ENCODE data around the gene OR10A2. TPM values are rescaled to one million over a fixed set of nuclear protein-coding genes. Genes with fewer than 3 reads are reported as not detected.
"Not testable (repeated sequence)": the region's sequence is repeated elsewhere in the genome, so short reads cannot be mapped to it uniquely, and the experiment has no call there.

OR10A2 gene
- total RNA-seq, 4 donors from 2014 or later: not detected

DNA sequence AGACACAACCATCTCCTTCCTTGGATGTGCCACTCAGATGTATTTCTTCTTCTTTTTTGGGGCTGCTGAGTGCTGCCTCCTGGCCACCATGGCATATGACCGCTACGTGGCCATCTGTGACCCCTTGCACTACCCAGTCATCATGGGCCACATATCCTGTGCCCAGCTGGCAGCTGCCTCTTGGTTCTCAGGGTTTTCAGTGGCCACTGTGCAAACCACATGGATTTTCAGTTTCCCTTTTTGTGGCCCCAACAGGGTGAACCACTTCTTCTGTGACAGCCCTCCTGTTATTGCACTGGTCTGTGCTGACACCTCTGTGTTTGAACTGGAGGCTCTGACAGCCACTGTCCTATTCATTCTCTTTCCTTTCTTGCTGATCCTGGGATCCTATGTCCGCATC lies 14.1 kb downstream of the OR10A2 start:
- ATAC-seq (ENCODE audit: low FRiP score): no peak

DNA sequence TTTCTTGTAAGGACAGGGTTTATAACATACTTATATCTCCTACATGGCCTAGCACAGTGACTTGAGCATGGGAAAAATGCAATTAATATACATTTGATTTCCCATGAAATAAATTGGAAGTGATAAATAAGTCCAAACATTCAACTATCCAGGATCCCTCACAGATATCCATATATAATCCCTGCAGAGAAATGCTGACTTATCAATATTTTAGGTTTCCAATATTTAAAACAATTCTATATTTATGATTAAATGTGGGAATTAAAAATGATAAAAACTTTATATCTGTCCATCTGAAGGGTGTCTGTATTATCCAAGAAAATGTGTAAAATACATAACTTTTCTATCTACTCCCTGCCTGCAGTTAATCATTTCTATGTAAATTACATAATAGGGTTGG lies 19.9 kb downstream of the OR10A2 start:
- TF ChIP-seq, protein P1, sequence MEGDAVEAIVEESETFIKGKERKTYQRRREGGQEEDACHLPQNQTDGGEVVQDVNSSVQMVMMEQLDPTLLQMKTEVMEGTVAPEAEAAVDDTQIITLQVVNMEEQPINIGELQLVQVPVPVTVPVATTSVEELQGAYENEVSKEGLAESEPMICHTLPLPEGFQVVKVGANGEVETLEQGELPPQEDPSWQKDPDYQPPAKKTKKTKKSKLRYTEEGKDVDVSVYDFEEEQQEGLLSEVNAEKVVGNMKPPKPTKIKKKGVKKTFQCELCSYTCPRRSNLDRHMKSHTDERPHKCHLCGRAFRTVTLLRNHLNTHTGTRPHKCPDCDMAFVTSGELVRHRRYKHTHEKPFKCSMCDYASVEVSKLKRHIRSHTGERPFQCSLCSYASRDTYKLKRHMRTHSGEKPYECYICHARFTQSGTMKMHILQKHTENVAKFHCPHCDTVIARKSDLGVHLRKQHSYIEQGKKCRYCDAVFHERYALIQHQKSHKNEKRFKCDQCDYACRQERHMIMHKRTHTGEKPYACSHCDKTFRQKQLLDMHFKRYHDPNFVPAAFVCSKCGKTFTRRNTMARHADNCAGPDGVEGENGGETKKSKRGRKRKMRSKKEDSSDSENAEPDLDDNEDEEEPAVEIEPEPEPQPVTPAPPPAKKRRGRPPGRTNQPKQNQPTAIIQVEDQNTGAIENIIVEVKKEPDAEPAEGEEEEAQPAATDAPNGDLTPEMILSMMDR (IDR thresholded peaks at IDR 0.05): no peak
- ATAC-seq (ENCODE audit: low FRiP score) (no peak), DNase-seq (ENCODE audit: low spot score) (no peak)

More for the DNA sequence above, 14.1 kb downstream of the OR10A2 start:
- TF ChIP-seq, protein P1 (IDR thresholded peaks at IDR 0.05): no peak
- DNase-seq (ENCODE audit: low spot score): no peak

DNA sequence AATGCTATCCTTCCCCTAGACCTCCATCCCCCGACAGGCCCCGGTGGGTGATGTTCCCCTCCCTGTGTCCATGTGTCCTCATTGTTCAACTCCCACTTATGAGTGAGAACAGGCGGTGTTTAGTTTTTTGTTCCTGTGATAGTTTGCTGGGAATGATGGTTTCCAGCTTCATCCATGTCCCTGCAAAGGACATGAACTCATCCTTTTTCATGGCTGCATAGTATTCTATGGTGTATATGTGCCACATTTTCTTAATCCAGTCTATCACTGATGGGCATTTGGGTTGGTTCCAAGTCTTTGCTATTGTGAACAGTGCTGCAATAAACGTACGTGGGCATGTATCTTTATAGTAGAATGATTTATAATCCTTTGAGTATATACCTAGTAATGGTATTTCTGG lies 24.9 kb downstream of the OR10A2 start:
- DNase-seq (ENCODE audit: low spot score); ATAC-seq (ENCODE audit: low FRiP score): not testable (repeated sequence)

DNA sequence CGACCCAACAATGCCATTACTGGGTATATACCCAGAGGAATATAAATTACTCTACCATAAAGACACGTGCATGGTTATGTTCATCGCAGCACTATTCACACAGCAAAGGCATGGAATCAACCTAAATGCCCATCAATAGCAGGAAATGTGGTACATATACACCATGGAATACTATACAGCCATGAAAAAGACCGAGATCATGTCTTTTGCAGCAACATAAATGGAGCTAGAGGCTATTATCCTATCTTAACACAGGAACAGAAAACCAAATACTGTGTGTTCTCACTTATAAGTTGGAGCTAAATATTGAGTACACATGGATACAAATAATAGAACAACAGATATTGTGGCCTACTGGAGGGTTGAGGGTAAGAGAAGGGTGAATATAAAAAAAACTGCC lies 26.0 kb downstream of the OR10A2 start:
- no peak for ATAC-seq (ENCODE audit: low FRiP score)
- DNase-seq (ENCODE audit: low spot score): no peak
- TF ChIP-seq, protein P1 (IDR thresholded peaks at IDR 0.05): no peak

DNA sequence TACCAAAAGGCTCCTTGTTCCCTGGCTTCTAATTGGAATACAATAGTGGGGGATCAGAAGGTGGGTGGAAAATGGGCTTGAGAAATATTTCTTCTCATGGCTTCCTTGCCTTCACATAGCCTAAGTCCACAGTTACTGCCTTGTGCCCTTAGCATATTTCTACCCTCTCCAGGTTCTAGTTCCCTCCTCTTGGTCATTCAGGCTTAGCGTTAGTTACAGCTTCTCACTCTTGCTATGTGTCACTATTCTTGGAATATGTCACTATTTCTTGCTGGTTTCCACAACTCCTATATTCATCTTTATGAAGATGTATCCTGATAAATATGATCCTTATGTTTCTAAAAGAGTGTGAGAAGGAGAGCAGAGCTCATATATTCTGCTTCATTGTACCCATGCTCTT lies 27.0 kb downstream of the OR10A2 start:
- ATAC-seq (ENCODE audit: low FRiP score): no peak
- TF ChIP-seq, protein P1 (IDR thresholded peaks at IDR 0.05): no peak

DNA sequence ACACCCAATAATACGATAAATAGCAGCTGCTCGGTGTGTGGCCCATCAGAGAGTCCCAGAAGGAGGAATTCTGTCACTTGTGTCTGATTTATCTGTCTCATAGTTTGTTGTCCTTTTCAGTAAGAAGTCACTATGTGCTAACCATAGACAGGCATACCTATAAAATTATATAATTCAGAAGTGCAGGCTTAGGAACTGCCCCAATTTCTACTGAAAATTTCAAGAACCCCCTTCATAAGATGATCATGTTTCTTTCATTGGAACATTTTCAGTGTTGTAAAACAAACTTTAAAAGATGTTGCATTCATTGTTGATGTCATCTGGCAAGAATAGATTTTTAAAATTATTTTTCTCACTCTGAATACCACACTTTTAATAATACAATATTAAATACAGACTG lies 29.5 kb downstream of the OR10A2 start, which contains the start of gene OR2D2:
Gene OR2D2, minus strand, starts transcription at position 101 of the 400 bp plus-strand sequence. Its CDS starts 0 bp downstream, at position 101.
- no peak for DNase-seq (ENCODE audit: low spot score)
- TF ChIP-seq, protein P1 (IDR thresholded peaks at IDR 0.05): no peak
- no peak for ATAC-seq (ENCODE audit: low FRiP score)

More for the DNA sequence above, 27.0 kb downstream of the OR10A2 start:
- no peak for DNase-seq (ENCODE audit: low spot score)

DNA sequence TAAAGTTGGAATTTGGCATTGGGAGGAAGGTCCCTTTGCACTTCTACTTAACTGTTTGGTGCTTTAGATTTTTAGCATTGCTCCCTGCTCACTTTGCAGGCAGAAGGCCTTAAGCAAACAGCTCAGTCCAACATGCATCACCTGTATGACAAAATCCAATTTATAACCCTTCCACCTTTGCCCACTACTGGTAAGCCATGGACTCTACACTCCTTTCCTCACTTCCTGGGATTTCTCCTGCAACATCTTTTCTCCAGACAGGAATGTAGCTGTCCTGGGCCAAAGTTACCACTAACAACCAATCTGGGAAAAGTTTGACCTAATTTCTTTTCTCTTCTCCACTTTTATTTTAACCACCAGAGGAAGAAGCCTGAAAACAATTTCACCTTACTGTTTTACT lies 31.2 kb downstream of the OR10A2 start:
- DNase-seq (ENCODE audit: low spot score) (no peak), ATAC-seq (ENCODE audit: low FRiP score) (no peak)
- TF ChIP-seq, protein P1 (IDR thresholded peaks at IDR 0.05): no peak

DNA sequence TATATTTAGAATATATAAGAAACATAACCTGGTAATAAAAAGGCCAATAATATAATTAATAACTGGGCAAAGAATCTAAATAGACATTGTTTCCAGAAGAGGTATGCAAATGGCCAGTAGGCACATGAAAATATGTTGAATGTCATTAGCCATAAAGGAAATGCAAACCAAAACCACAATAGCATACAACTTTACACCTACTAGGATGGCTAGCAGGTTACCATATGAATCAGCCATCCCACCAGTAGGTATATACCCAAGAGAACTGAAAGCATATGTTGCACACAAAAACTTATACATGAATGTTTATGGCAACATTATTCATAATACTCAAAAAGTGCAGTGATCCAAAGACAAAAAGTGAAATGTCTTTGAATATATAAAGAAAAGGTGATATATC lies 32.2 kb downstream of the OR10A2 start:
- TF ChIP-seq, protein P1 (IDR thresholded peaks at IDR 0.05): no peak
- DNase-seq (ENCODE audit: low spot score): no peak
- ATAC-seq (ENCODE audit: low FRiP score): no peak
